Measurements from ENCODE around the gene NT5DC4. TPM values are rescaled to one million over a fixed set of nuclear protein-coding genes. Genes with fewer than 3 reads are reported as not detected.

The NT5DC4 gene
- polyA plus RNA-seq (ENCODE audit: insufficient read length in 4 of 4) = 1 to 10 TPM in 1 of 4 donors, under 1 TPM in 2, not detected in 1; 0.13 to 1.2 (median 0.49) TPM

- no peak for DNase-seq (ENCODE audit: low read depth in 4 of 4, low spot score in 3 of 4)
These were observed at the start of gene NT5DC4 for GRCh38 chr2:112720785-112721184. Gene NT5DC4 (plus strand): TSS chr2:112721020. CDS start chr2:112721080, 60 bp downstream.

GRCh38 chr2:112671801-112672200 lies 49.0 kb upstream of the NT5DC4 start:
- no peak for DNase-seq (ENCODE audit: low read depth in 4 of 4, low spot score in 3 of 4)

- DNase-seq (ENCODE audit: low read depth in 4 of 4, low spot score in 3 of 4) = no peak
These were observed 47.8 kb upstream of the NT5DC4 start for GRCh38 chr2:112673008-112673407.

- DNase-seq (ENCODE audit: low read depth in 4 of 4, low spot score in 3 of 4) = no peak
These were observed 46.6 kb upstream of the NT5DC4 start for GRCh38 chr2:112674229-112674628.

- DNase-seq (ENCODE audit: low read depth in 4 of 4, low spot score in 3 of 4) = no peak
These were observed 41.3 kb upstream of the NT5DC4 start for GRCh38 chr2:112679484-112679883.

- no peak for DNase-seq (ENCODE audit: low read depth in 4 of 4, low spot score in 3 of 4)
These were observed 40.1 kb upstream of the NT5DC4 start for GRCh38 chr2:112680666-112681101.

- no peak for DNase-seq (ENCODE audit: low read depth in 4 of 4, low spot score in 3 of 4)
These were observed 38.7 kb upstream of the NT5DC4 start for GRCh38 chr2:112682101-112682500.

GRCh38 chr2:112683550-112684414 lies 37.0 kb upstream of the NT5DC4 start:
- DNase-seq (ENCODE audit: low read depth in 4 of 4, low spot score in 3 of 4) = no peak

GRCh38 chr2:112684415-112684775 lies 36.4 kb upstream of the NT5DC4 start:
- DNase-seq (ENCODE audit: low read depth in 4 of 4, low spot score in 3 of 4) = no peak

GRCh38 chr2:112685271-112685884 lies 35.4 kb upstream of the NT5DC4 start:
- DNase-seq (ENCODE audit: low read depth in 4 of 4, low spot score in 3 of 4) = no peak

GRCh38 chr2:112686348-112687217 lies 34.2 kb upstream of the NT5DC4 start:
- no peak for DNase-seq (ENCODE audit: low read depth in 4 of 4, low spot score in 3 of 4)

- no peak for DNase-seq (ENCODE audit: low read depth in 4 of 4, low spot score in 3 of 4)
These were observed 33.3 kb upstream of the NT5DC4 start for GRCh38 chr2:112687522-112687921.

GRCh38 chr2:112688086-112688880 lies 32.5 kb upstream of the NT5DC4 start:
- DNase-seq (ENCODE audit: low read depth in 4 of 4, low spot score in 3 of 4) = no peak

- no peak for DNase-seq (ENCODE audit: low read depth in 4 of 4, low spot score in 3 of 4)
These were observed 29.9 kb upstream of the NT5DC4 start for GRCh38 chr2:112690853-112691401.

GRCh38 chr2:112691881-112692281 lies 28.9 kb upstream of the NT5DC4 start:
- no peak for DNase-seq (ENCODE audit: low read depth in 4 of 4, low spot score in 3 of 4)

GRCh38 chr2:112692495-112692911 lies 28.3 kb upstream of the NT5DC4 start:
- DNase-seq (ENCODE audit: low read depth in 4 of 4, low spot score in 3 of 4) = no peak

- no peak for DNase-seq (ENCODE audit: low read depth in 4 of 4, low spot score in 3 of 4)
These were observed 27.9 kb upstream of the NT5DC4 start for GRCh38 chr2:112692918-112693317.

GRCh38 chr2:112693596-112693995 lies 27.2 kb upstream of the NT5DC4 start:
- DNase-seq (ENCODE audit: low read depth in 4 of 4, low spot score in 3 of 4) = no peak

GRCh38 chr2:112694182-112694581 lies 26.6 kb upstream of the NT5DC4 start:
- DNase-seq (ENCODE audit: low read depth in 4 of 4, low spot score in 3 of 4) = no peak

All from left renal pelvis (tissue), 4 donors.